GM23248 (cell line): ENCODE measurements around the gene DMRT3.
A peak's percentile ranks its signal among the peaks of the same experiment; 100 is the strongest.

Experiments
- EZH2 ChIP-seq: fragments of 200-600 bp; sonication (generic); IDR thresholded peaks from 2 replicates; pipeline ENCODE4 v1.6.1; 2018; ENCODE audit warnings: antibody characterized with exemption, mild to moderate bottlenecking; ENCODE audit not compliant: insufficient read depth, poor library complexity, severe bottlenecking
- EZH2phosphoT487 ChIP-seq: fragments of 200-600 bp; sonication (generic); IDR thresholded peaks from 2 replicates; pipeline ENCODE4 v1.6.1; 2018; ENCODE audit warnings: antibody characterized with exemption, moderate library complexity, mild to moderate bottlenecking, low read depth; ENCODE audit not compliant: insufficient read depth

DNA sequence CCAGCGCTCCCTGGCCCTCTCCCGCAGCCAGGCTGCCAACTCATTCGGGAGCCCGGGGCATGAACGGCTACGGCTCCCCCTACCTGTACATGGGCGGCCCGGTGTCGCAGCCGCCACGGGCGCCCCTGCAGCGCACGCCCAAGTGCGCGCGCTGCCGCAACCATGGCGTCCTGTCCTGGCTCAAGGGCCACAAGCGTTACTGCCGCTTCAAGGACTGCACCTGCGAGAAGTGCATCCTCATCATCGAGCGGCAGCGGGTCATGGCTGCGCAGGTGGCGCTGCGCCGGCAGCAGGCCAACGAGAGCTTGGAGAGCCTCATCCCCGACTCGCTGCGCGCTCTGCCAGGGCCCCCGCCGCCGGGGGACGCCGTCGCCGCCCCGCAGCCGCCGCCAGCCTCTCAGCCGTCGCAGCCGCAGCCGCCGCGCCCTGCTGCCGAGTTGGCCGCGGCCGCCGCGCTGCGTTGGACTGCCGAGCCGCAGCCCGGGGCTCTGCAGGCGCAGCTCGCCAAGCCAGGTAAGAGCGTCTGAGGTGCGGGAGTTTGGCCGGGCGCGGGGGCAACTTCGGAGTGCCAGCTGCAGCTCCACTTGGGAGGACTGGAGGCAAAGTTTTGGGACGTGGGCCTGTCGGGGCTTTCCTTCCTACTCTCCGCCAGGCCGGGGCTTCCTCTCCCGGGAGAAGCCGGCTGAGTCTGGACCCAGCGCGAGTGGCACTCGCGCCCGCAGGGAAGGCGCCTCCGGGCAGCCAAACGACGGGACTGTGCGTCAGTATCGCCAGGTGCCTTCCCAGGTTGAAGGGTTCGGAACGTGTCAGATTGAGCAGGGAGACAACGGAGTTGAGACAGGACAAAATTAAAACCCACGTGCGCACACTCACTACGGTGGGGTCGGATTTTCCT lies 735 bp downstream of the DMRT3 start:
- no peak for TF ChIP-seq EZH2
- TF ChIP-seq EZH2phosphoT487, result 0 out of 2 replicates have a peak, but pooled peaks have one; percentile 48
